PFSK-1 (cell line): Measurements from ENCODE around the gene DNPH1.

Experiments
- FOXP2 ChIP-seq: optimal IDR thresholded peaks from 2 replicates; pipeline ENCODE3; 2011; ENCODE audit warnings: borderline replicate concordance, control low read depth, inconsistent platforms; ENCODE audit not compliant: insufficient read depth; ENCODE audit errors: extremely low read length, extremely low read depth
- POLR2AphosphoS5 ChIP-seq: IDR thresholded peaks from 2 replicates; pipeline ENCODE4 v1.6.1; 2012; ENCODE audit warnings: low read depth, mild to moderate bottlenecking, control low read depth, low read length, moderate library complexity
- SIN3A ChIP-seq: IDR thresholded peaks from 2 replicates; pipeline ENCODE4 v1.6.1; 2012; ENCODE audit warnings: mild to moderate bottlenecking, low read length, moderate library complexity, borderline replicate concordance; ENCODE audit not compliant: insufficient read depth
- TAF1 ChIP-seq: IDR thresholded peaks from 2 replicates; pipeline ENCODE4 v1.6.1; 2012; ENCODE audit warnings: low read length, control low read depth, borderline replicate concordance; ENCODE audit not compliant: insufficient read depth
- TF ChIP-seq, protein P1 (sequence below), 2 experiments: IDR thresholded peaks; 2 replicates each; pipeline versions ENCODE4 v1.6.1 to v1.8.0; 2011 to 2012; ENCODE audit warnings: low read depth in 2 of 2, low read length in 2 of 2, control low read depth in 1 of 2, inconsistent platforms in 1 of 2, mild to moderate bottlenecking in 1 of 2, moderate library complexity in 1 of 2; ENCODE audit not compliant: insufficient read depth in 1 of 2

Gene DNPH1

GRCh38 chr6:43262000-43262779, 32.9 kb upstream of the DNPH1 start:
- no peak for TF ChIP-seq POLR2AphosphoS5
- TF ChIP-seq FOXP2 = no peak
- no peak for TF ChIP-seq SIN3A
- TF ChIP-seq TAF1 = no peak
- TF ChIP-seq, protein P1, sequence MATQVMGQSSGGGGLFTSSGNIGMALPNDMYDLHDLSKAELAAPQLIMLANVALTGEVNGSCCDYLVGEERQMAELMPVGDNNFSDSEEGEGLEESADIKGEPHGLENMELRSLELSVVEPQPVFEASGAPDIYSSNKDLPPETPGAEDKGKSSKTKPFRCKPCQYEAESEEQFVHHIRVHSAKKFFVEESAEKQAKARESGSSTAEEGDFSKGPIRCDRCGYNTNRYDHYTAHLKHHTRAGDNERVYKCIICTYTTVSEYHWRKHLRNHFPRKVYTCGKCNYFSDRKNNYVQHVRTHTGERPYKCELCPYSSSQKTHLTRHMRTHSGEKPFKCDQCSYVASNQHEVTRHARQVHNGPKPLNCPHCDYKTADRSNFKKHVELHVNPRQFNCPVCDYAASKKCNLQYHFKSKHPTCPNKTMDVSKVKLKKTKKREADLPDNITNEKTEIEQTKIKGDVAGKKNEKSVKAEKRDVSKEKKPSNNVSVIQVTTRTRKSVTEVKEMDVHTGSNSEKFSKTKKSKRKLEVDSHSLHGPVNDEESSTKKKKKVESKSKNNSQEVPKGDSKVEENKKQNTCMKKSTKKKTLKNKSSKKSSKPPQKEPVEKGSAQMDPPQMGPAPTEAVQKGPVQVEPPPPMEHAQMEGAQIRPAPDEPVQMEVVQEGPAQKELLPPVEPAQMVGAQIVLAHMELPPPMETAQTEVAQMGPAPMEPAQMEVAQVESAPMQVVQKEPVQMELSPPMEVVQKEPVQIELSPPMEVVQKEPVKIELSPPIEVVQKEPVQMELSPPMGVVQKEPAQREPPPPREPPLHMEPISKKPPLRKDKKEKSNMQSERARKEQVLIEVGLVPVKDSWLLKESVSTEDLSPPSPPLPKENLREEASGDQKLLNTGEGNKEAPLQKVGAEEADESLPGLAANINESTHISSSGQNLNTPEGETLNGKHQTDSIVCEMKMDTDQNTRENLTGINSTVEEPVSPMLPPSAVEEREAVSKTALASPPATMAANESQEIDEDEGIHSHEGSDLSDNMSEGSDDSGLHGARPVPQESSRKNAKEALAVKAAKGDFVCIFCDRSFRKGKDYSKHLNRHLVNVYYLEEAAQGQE (IDR thresholded peaks at IDR 0.05; ENCODE audit: insufficient read depth in 1 of 2, low read depth in 2 of 2, low read length in 2 of 2) = no peak

GRCh38 chr6:43261198-43261597, 31.9 kb upstream of the DNPH1 start:
- TF ChIP-seq, protein P1 (IDR thresholded peaks at IDR 0.05; ENCODE audit: insufficient read depth in 1 of 2, low read depth in 2 of 2, low read length in 2 of 2) = no peak
- TF ChIP-seq SIN3A = no peak
- TF ChIP-seq POLR2AphosphoS5 = no peak
- TF ChIP-seq TAF1 = no peak
- TF ChIP-seq FOXP2 = no peak

DNA sequence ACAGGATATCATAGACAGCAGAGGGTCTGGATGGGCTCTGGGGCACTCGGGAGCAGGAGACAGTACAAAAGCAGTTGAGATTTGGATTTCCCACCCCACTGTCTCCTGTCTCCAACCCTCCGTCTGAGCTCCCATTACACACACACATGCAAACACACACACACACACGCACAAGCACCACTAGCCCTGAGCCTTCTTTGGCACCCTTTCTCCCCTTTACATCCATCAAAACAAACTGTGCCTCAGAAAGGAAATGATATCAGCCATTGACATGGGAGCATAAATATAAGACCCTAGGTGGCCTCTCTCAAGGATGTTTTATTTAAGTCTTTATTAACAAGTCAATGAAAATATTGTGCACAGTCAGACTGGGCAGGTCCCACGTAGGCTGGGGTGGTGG, 31.5 kb upstream of the DNPH1 start:
- TF ChIP-seq TAF1 = no peak
- no peak for TF ChIP-seq SIN3A
- no peak for TF ChIP-seq POLR2AphosphoS5
- TF ChIP-seq, protein P1 (IDR thresholded peaks at IDR 0.05; ENCODE audit: insufficient read depth in 1 of 2, low read depth in 2 of 2, low read length in 2 of 2) = no peak

GRCh38 chr6:43258807-43259686, 29.8 kb upstream of the DNPH1 start:
- no peak for TF ChIP-seq FOXP2
- TF ChIP-seq POLR2AphosphoS5 = no peak
- no peak for TF ChIP-seq SIN3A
- TF ChIP-seq, protein P1 (IDR thresholded peaks at IDR 0.05; ENCODE audit: insufficient read depth in 1 of 2, low read depth in 2 of 2, low read length in 2 of 2) = no peak
- no peak for TF ChIP-seq TAF1
